H1 (cell line): ENCODE measurements around the gene PRPF38A.

ENCODE experiments used
- GABPA ChIP-seq: IDR thresholded peaks from 2 replicates; pipeline ENCODE4 v1.6.1; 2011; ENCODE audit warnings: mild to moderate bottlenecking, low read length, moderate library complexity, borderline replicate concordance; ENCODE audit not compliant: insufficient read depth
- GTF2F1 ChIP-seq: IDR thresholded peaks from 2 replicates; pipeline ENCODE4 v1.6.1; 2012; ENCODE audit warnings: low read depth, low read length, improper control_type of control experiment, borderline replicate concordance
- POLR2A ChIP-seq, 2 experiments: IDR thresholded peaks; 1 replicate in 1 of 2; 2 replicates in 1 of 2; pipeline ENCODE4 v1.6.1; 2011; ENCODE audit warnings: low read depth in 2 of 2, low read length in 2 of 2, mild to moderate bottlenecking in 2 of 2; ENCODE audit errors: control extremely low read depth in 1 of 2
- POLR2AphosphoS5 ChIP-seq: IDR thresholded peaks from 2 replicates; pipeline ENCODE4 v1.6.1; 2011; ENCODE audit warnings: low read depth, low read length
- RFX5 ChIP-seq: IDR thresholded peaks from 2 replicates; pipeline ENCODE4 v1.6.1; 2011; ENCODE audit warnings: low read depth, low read length, improper control_type of control experiment, borderline replicate concordance
- SP4 ChIP-seq: IDR thresholded peaks from 2 replicates; pipeline ENCODE4 v1.6.1; 2012; ENCODE audit warnings: low read length, inconsistent platforms
- TAF1 ChIP-seq: IDR thresholded peaks from 2 replicates; pipeline ENCODE4 v1.6.1; 2011; ENCODE audit warnings: mild to moderate bottlenecking, low read depth, low read length
- TCF12 ChIP-seq: IDR thresholded peaks from 2 replicates; pipeline ENCODE4 v1.6.1; 2011; ENCODE audit warnings: low read depth, mild to moderate bottlenecking, low read length
- TEAD4 ChIP-seq: IDR thresholded peaks from 2 replicates; pipeline ENCODE4 v1.6.1; 2012; ENCODE audit warnings: low read depth, low read length, inconsistent platforms, mixed read lengths
- TF ChIP-seq, protein P1 (sequence below): IDR thresholded peaks from 2 replicates; pipeline ENCODE4 v1.6.1; 2011; ENCODE audit warnings: low read length, improper control_type of control experiment
- TF ChIP-seq, protein P2 (sequence below), 3 experiments: IDR thresholded peaks; 1 replicate in 2 of 3; 2 replicates in 1 of 3; pipeline versions ENCODE4 v1.5.1 to v1.6.1; 2011; ENCODE audit warnings: low read length in 3 of 3, mild to moderate bottlenecking in 3 of 3, inconsistent platforms in 2 of 3, low read depth in 1 of 3, moderate library complexity in 1 of 3; ENCODE audit not compliant: insufficient read depth in 1 of 3; ENCODE audit errors: control extremely low read depth in 1 of 3

DNA sequence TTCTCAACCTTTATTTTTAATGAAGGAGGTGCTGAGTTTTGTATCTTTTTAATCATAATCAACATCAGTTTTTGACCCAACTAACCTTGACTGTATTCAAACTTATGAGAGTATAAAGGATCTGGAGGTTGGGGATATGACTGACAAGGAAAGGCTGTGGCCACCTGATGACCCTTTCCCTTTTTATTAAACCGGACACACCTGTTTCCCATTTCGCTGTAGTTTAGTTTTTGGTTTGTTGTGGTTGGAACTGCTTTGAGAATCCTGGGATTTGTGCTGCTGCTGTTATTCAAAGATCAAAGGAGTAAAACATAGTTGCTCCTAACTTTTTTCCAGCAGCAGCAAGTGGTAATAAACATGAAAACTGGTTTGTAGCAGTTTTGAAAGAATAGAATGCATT, 12.4 kb downstream of the PRPF38A start:
- TF ChIP-seq POLR2AphosphoS5 (no peak), GABPA (no peak), RFX5 (no peak), TEAD4 (no peak), SP4 (no peak), POLR2A (IDR thresholded peaks at IDR 0.05; ENCODE audit: control extremely low read depth in 1 of 2, low read depth in 2 of 2, low read length in 2 of 2) (no peak), TAF1 (no peak), GTF2F1 (no peak), TCF12 (no peak)
- TF ChIP-seq, protein P1, sequence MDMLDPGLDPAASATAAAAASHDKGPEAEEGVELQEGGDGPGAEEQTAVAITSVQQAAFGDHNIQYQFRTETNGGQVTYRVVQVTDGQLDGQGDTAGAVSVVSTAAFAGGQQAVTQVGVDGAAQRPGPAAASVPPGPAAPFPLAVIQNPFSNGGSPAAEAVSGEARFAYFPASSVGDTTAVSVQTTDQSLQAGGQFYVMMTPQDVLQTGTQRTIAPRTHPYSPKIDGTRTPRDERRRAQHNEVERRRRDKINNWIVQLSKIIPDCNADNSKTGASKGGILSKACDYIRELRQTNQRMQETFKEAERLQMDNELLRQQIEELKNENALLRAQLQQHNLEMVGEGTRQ, result no peak
- TF ChIP-seq, protein P2, sequence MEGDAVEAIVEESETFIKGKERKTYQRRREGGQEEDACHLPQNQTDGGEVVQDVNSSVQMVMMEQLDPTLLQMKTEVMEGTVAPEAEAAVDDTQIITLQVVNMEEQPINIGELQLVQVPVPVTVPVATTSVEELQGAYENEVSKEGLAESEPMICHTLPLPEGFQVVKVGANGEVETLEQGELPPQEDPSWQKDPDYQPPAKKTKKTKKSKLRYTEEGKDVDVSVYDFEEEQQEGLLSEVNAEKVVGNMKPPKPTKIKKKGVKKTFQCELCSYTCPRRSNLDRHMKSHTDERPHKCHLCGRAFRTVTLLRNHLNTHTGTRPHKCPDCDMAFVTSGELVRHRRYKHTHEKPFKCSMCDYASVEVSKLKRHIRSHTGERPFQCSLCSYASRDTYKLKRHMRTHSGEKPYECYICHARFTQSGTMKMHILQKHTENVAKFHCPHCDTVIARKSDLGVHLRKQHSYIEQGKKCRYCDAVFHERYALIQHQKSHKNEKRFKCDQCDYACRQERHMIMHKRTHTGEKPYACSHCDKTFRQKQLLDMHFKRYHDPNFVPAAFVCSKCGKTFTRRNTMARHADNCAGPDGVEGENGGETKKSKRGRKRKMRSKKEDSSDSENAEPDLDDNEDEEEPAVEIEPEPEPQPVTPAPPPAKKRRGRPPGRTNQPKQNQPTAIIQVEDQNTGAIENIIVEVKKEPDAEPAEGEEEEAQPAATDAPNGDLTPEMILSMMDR (IDR thresholded peaks at IDR 0.05; ENCODE audit: control extremely low read depth in 1 of 3, insufficient read depth in 1 of 3, low read depth in 1 of 3, low read length in 3 of 3), result no peak
